Body of pancreas (tissue), 4 donors: ENCODE data around the gene HEATR5A. TPM values are rescaled to one million over a fixed set of nuclear protein-coding genes. Genes with fewer than 3 reads are reported as not detected.

Experiments used
- ATAC-seq: fragments of 150-250 bp; one replicate; pipeline ENCODE4 v1.9.1; 2016
- DNase-seq, 4 donors: peaks; one replicate each; pipeline ENCODE4 v3.0.0-alpha.2; 2019
- H3K27ac ChIP-seq, 4 donors: fragments of 200-600 bp; sonication (generic); 1 replicate in 3 of 4; 2 replicates in 1 of 4; pipeline versions ENCODE4 v1.5.1 to v1.6.1; 2016 to 2019; ENCODE audit warnings: mild to moderate bottlenecking in 1 of 4, mixed read lengths in 1 of 4, moderate library complexity in 1 of 4
- H3K27me3 ChIP-seq, 2 donors: fragments of 200-600 bp; sonication (generic); one replicate each; pipeline ENCODE4 v1.6.0; 2016; ENCODE audit warnings: mild to moderate bottlenecking in 1 of 2
- H3K36me3 ChIP-seq, 2 donors: fragments of 200-600 bp; sonication (generic); replicated peaks in 1 of 2; 2 replicates each; pipeline ENCODE4 v1.5.1; 2016; ENCODE audit warnings: low read depth in 2 of 2; ENCODE audit not compliant: insufficient read depth in 1 of 2
- H3K4me1 ChIP-seq: fragments of 200-600 bp; sonication (generic); one replicate; pipeline ENCODE4 v1.6.0; 2016
- H3K4me3 ChIP-seq, 2 donors: fragments of 200-600 bp; sonication (generic); 1 replicate in 1 of 2; 2 replicates in 1 of 2; pipeline ENCODE4 v1.5.1; 2016 to 2019
- H3K9me3 ChIP-seq, 3 donors: fragments of 200-600 bp; sonication (generic); 1 replicate in 2 of 3; 2 replicates in 1 of 3; pipeline ENCODE4 v1.5.1; 2016
- CTCF ChIP-seq, 7 experiments: fragments of 450-650 bp in 4 of 7; fragments of 200-600 bp in 3 of 7; sonication (generic) in 3 of 7; IDR thresholded peaks; one replicate each; pipeline ENCODE4 v1.5.1; 2016 to 2019; ENCODE audit warnings: antibody characterized with exemption in 7 of 7
- POLR2A ChIP-seq, 3 donors: fragments of 450-650 bp; IDR thresholded peaks; one replicate each; pipeline ENCODE4 v1.6.1; 2016; ENCODE audit warnings: antibody characterized with exemption in 3 of 3, mild to moderate bottlenecking in 2 of 3
- WGBS, 2 donors: methylation state at CpG; one replicate each; pipeline ENCODE4 v1.1.5; 2017; 5-methylcytosine and 5-hydroxymethylcytosine counted together
- intact Hi-C: fragments of 100-400 bp; cut with DNase I; formaldehyde crosslinking; loops from one replicate; pipeline ENCODE4 v1.15.1; 2023
- total RNA-seq, 2 donors: library from RNA; depleted of rRNA; stranded (reverse); fragments of >200 nt; gene quantifications; one replicate each; pipeline ENCODE4 v1.1.0, GENCODE V29; 2016

The HEATR5A gene
- total RNA-seq, 2 donors from 2014 or later: 14.5 to 24.1 TPM

GRCh38 chr14:31300883-31301282 is 119.5 kb downstream of the HEATR5A start:
- DNase-seq (no peak), ATAC-seq (no peak)
- WGBS, 2 donors: 95 to 97% methylated on average over 3 of the region's 3 CpGs
- no peak for TF ChIP-seq CTCF (IDR thresholded peaks at IDR 0.05)
- no peak for TF ChIP-seq POLR2A (IDR thresholded peaks at IDR 0.05)
- intact Hi-C loops: no loop called here
- Histone ChIP-seq H3K36me3 (no peaks in the 10 kb centered on the region), H3K27me3 (no peaks in the 10 kb centered on the region), H3K4me3 (no peak overlapping the region), H3K9me3 (no peaks in the 10 kb centered on the region), H3K27ac (no peak overlapping the region), H3K4me1 (no peaks in the 10 kb centered on the region)

- ATAC-seq (no peak), DNase-seq (no peak)
- TF ChIP-seq CTCF (IDR thresholded peaks at IDR 0.05) (no peak), POLR2A (IDR thresholded peaks at IDR 0.05) (no peak)
- H3K27ac ChIP-seq: no peak overlapping the region
- no peaks in the 10 kb centered on the region for H3K4me1 ChIP-seq
- no peaks in the 10 kb centered on the region for H3K9me3 ChIP-seq
- WGBS, 2 donors: 95 to 96% methylated on average over 6 to 7 of the region's 7 CpGs
- no peaks in the 10 kb centered on the region for H3K36me3 ChIP-seq
- no peaks in the 10 kb centered on the region for H3K27me3 ChIP-seq
- no peak overlapping the region for H3K4me3 ChIP-seq
- intact Hi-C loops: no loop called here
Observed at GRCh38 chr14:31300296-31300695, 120.1 kb downstream of the HEATR5A start.

DNA sequence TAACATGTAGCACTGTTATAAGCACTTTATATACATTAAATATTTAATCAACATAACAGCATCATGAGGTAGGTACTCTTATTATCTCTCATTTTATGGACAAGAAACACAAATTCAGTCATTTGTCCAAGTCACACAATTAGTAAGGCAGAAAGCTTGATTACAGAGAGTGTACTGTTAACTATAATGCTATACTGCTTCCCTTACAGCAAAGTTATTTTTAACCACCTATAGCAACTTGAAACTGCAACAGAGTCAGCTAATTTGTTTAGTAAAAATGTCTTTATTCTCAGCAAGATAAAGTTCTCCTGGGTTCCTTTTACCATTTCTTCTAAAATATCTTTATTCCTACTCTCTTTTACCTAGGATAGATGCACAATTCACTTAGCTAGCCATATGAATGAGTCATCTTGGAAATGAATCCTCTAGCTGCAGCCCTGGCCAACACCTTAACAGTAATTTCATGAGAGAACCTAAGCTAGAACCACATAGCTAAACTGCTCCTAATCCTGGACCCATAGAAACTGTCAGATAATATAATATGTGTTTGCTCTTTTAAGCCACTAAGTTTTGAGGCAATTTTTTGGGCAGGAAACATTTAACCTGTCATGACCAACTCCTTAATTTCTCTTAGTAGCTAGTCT is 122.5 kb downstream of the HEATR5A start:
- H3K9me3 ChIP-seq: no peaks in the 10 kb centered on the region
- TF ChIP-seq POLR2A (IDR thresholded peaks at IDR 0.05) (no peak), CTCF (IDR thresholded peaks at IDR 0.05) (no peak)
- no peak overlapping the region for H3K27ac ChIP-seq
- H3K4me1 ChIP-seq: no peaks in the 10 kb centered on the region
- intact Hi-C loops: no loop called here
- no peak overlapping the region for H3K4me3 ChIP-seq
- ATAC-seq: no peak
- no peaks in the 10 kb centered on the region for H3K27me3 ChIP-seq
- DNase-seq: no peak
- H3K36me3 ChIP-seq: no peaks in the 10 kb centered on the region

GRCh38 chr14:31297112-31297511 is 123.2 kb downstream of the HEATR5A start:
- Histone ChIP-seq H3K4me1 (no peaks in the 10 kb centered on the region), H3K9me3 (no peaks in the 10 kb centered on the region), H3K4me3 (no peak overlapping the region), H3K36me3 (no peaks in the 10 kb centered on the region), H3K27ac (no peak overlapping the region), H3K27me3 (no peaks in the 10 kb centered on the region)
- ATAC-seq: no peak
- intact Hi-C loops: no loop called here
- WGBS, 2 donors: 91 to 98% methylated on average over 6 of the region's 6 CpGs
- TF ChIP-seq CTCF (IDR thresholded peaks at IDR 0.05) (no peak), POLR2A (IDR thresholded peaks at IDR 0.05) (no peak)
- no peak for DNase-seq

DNA sequence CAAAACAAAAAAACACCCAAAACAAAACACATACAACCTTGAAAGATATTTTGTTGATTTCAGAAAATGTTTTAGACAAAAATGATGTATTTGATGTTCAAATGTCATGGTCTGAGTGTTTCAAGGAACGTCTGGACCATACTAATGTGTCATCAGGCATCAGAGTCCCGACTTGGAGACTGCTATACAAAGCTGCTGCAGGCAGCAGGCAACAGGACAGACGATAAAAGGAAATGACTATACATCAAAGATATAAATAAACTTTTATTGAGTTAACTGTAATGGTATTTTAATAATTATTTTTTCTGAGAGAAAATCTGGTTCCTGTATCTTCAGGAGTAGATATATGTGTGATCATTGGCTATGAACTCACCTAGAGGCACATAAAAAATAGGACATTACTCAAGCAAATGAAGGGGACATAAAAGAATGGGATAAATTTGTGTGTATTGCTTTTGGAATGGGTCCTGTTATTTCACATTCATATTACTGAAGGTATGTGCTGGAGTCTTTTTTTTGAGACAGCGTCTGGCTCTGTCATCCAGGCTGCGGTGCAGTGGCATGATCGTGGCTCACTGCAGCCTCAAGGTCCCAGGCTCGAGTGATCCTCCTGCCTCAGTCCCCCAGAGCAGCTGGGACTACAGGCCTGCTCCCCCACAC is 125.5 kb downstream of the HEATR5A start:
- TF ChIP-seq CTCF (IDR thresholded peaks at IDR 0.05) (no peak), POLR2A (IDR thresholded peaks at IDR 0.05) (no peak)
- ATAC-seq: no peak
- WGBS, 2 donors: 71 to 77% methylated on average over 7 of the region's 7 CpGs
- intact Hi-C loops: no loop called here
- no peak overlapping the region for H3K27ac ChIP-seq
- H3K9me3 ChIP-seq: no peaks in the 10 kb centered on the region
- no peaks in the 10 kb centered on the region for H3K36me3 ChIP-seq
- H3K4me1 ChIP-seq: no peaks in the 10 kb centered on the region
- H3K27me3 ChIP-seq: no peaks in the 10 kb centered on the region
- DNase-seq: no peak
- no peak overlapping the region for H3K4me3 ChIP-seq
